ENCODE results near the gene HNRNPUL1. TPM values are rescaled to one million over a fixed set of nuclear protein-coding genes. Genes with fewer than 3 reads are reported as not detected.

HNRNPUL1 gene
- total RNA-seq, 1 donor from 2014 or later = 116 TPM

DNA sequence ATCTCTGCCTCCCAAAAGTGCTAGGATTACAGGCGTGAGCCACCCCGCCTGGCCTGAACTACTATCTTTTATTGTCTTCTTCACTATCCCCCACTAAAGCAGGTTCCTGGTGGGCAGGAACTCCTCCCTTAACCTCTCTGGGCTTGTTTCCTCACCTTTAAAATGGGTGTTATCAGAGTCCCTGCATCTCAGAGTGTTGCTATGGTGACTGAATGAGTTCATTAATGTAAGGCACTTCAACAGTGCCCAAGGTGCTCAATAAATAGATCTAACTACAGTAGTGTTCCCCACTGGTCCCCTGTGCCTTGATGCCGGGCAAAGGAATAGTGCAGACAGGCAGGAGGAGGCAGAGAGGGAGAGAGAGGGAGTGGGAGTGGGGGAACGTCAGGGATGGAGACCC, 66.3 kb downstream of the HNRNPUL1 start:
- no peak for DNase-seq (ENCODE audit: extremely low spot score in 2 of 2)
- Histone ChIP-seq H3K4me3 (no peak overlapping the region), H3K36me3 (peaks cover 0 to 32% of the 10 kb centered on the region in 2 donors), H3K9me3 (no peaks in the 10 kb centered on the region), H3K4me1 (peaks cover 36% of the 10 kb centered on the region), H3K27me3 (no peaks in the 10 kb centered on the region), H3K27ac (no peak overlapping the region)
- TF ChIP-seq, protein P1, sequence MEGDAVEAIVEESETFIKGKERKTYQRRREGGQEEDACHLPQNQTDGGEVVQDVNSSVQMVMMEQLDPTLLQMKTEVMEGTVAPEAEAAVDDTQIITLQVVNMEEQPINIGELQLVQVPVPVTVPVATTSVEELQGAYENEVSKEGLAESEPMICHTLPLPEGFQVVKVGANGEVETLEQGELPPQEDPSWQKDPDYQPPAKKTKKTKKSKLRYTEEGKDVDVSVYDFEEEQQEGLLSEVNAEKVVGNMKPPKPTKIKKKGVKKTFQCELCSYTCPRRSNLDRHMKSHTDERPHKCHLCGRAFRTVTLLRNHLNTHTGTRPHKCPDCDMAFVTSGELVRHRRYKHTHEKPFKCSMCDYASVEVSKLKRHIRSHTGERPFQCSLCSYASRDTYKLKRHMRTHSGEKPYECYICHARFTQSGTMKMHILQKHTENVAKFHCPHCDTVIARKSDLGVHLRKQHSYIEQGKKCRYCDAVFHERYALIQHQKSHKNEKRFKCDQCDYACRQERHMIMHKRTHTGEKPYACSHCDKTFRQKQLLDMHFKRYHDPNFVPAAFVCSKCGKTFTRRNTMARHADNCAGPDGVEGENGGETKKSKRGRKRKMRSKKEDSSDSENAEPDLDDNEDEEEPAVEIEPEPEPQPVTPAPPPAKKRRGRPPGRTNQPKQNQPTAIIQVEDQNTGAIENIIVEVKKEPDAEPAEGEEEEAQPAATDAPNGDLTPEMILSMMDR (IDR thresholded peaks at IDR 0.05) = no peak
- TF ChIP-seq POLR2A (IDR thresholded peaks at IDR 0.05) (no peak), POLR2AphosphoS5 (IDR thresholded peaks at IDR 0.05; ENCODE audit: insufficient read depth in 1 of 2, low read depth in 1 of 2) (no peak)
- intact Hi-C loops (cut with DNase I) = no loop called here

- Histone ChIP-seq H3K36me3 (peaks cover 0 to 32% of the 10 kb centered on the region in 2 donors), H3K4me3 (no peak overlapping the region)
Observed at GRCh38 chr19:41330946-41331678, 66.9 kb downstream of the HNRNPUL1 start.

GRCh38 chr19:41332000-41332399, 67.8 kb downstream of the HNRNPUL1 start:
- Histone ChIP-seq H3K36me3 (peaks cover 0 to 32% of the 10 kb centered on the region in 2 donors), H3K4me1 (peaks cover 21% of the 10 kb centered on the region), H3K9me3 (no peaks in the 10 kb centered on the region), H3K4me3 (no peak overlapping the region), H3K27me3 (no peaks in the 10 kb centered on the region), H3K27ac (no peak overlapping the region)
- no peak for DNase-seq (ENCODE audit: extremely low spot score in 2 of 2)
- intact Hi-C loops (cut with DNase I) = no loop called here
- TF ChIP-seq POLR2AphosphoS5 (IDR thresholded peaks at IDR 0.05; ENCODE audit: insufficient read depth in 1 of 2, low read depth in 1 of 2) = no peak
- TF ChIP-seq, protein P1 (IDR thresholded peaks at IDR 0.05) = no peak
- no peak for TF ChIP-seq POLR2A (IDR thresholded peaks at IDR 0.05)

More at GRCh38 chr19:41330946-41331678, 66.9 kb downstream of the HNRNPUL1 start:
- intact Hi-C loops (cut with DNase I) = no loop called here
- H3K9me3 ChIP-seq = no peaks in the 10 kb centered on the region
- TF ChIP-seq, protein P1 (IDR thresholded peaks at IDR 0.05) = no peak
- no peak for TF ChIP-seq POLR2A (IDR thresholded peaks at IDR 0.05)
- TF ChIP-seq POLR2AphosphoS5 (IDR thresholded peaks at IDR 0.05; ENCODE audit: insufficient read depth in 1 of 2, low read depth in 1 of 2) = no peak
- no peak for DNase-seq (ENCODE audit: extremely low spot score in 2 of 2)
- H3K27ac ChIP-seq = no peak overlapping the region
- H3K4me1 ChIP-seq = peaks cover 30% of the 10 kb centered on the region
- no peaks in the 10 kb centered on the region for H3K27me3 ChIP-seq

GRCh38 chr19:41332468-41332867, 68.3 kb downstream of the HNRNPUL1 start:
- Histone ChIP-seq H3K27ac (no peak overlapping the region), H3K4me3 (no peak overlapping the region), H3K4me1 (peaks cover 16% of the 10 kb centered on the region), H3K27me3 (no peaks in the 10 kb centered on the region), H3K36me3 (peaks cover 0 to 35% of the 10 kb centered on the region in 2 donors), H3K9me3 (no peaks in the 10 kb centered on the region)
- intact Hi-C loops (cut with DNase I) = no loop called here
- TF ChIP-seq POLR2A (IDR thresholded peaks at IDR 0.05) (no peak), POLR2AphosphoS5 (IDR thresholded peaks at IDR 0.05; ENCODE audit: insufficient read depth in 1 of 2, low read depth in 1 of 2) (no peak)
- TF ChIP-seq, protein P1 (IDR thresholded peaks at IDR 0.05) = no peak
- no peak for DNase-seq (ENCODE audit: extremely low spot score in 2 of 2)

DNA sequence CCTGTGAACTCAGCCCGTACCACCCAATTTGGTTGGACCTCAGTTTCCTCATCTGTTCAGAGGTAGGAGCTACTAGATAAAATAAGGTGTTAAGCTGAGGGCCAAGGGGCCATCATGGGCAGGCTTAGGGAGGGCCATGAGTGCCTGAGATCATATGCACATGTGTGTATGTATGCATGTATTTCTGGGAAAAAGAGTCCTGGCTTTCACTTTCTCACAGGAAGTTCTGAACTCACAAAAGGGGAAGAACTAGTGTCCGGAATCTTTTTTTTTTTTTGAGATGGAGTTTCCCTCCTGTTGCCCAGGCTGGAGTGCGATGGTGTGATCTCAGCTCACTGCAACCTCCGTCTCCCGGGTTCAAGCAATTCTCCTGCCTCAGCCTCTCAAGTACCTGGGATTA, 70.6 kb downstream of the HNRNPUL1 start:
- DNase-seq (ENCODE audit: extremely low spot score in 2 of 2) = no peak
- H3K4me3 ChIP-seq = no peak overlapping the region
- no peaks in the 10 kb centered on the region for H3K9me3 ChIP-seq
- H3K4me1 ChIP-seq = no peaks in the 10 kb centered on the region
- intact Hi-C loops (cut with DNase I) = no loop called here
- no peaks in the 10 kb centered on the region for H3K27me3 ChIP-seq
- H3K27ac ChIP-seq = no peak overlapping the region
- H3K36me3 ChIP-seq = peaks cover 0 to 32% of the 10 kb centered on the region in 2 donors
- TF ChIP-seq, protein P1 (IDR thresholded peaks at IDR 0.05) = no peak
- TF ChIP-seq POLR2AphosphoS5 (IDR thresholded peaks at IDR 0.05; ENCODE audit: insufficient read depth in 1 of 2, low read depth in 1 of 2) (no peak), POLR2A (IDR thresholded peaks at IDR 0.05) (no peak)

All from vagina (tissue), 2 donors.